ENCODE results near the gene TMEM63C. TPM values are rescaled to one million over a fixed set of nuclear protein-coding genes. Genes with fewer than 3 reads are reported as not detected.

The TMEM63C gene
- total and polyA plus RNA-seq, 2 donors from 2014 or later = 0.84 to 1.9 TPM

- no peak overlapping the region for H3K4me3 ChIP-seq (ENCODE audit: low read length in 3 of 3)
- TF ChIP-seq CTCF (IDR thresholded peaks at IDR 0.05; ENCODE audit: borderline replicate concordance, extremely low read depth, insufficient read depth) = no peak
- intact Hi-C loops (cut with DNase I) = no loop called here
- no peak overlapping the region for H3K9ac ChIP-seq (ENCODE audit: low read length in 3 of 3)
- H3K4me1 ChIP-seq (ENCODE audit: control insufficient read depth in 2 of 3, insufficient read depth in 2 of 3, low read depth in 1 of 3, low read length in 3 of 3) = peaks cover 0 to 2% (median 0%) of the 10 kb centered on the region in 3 donors
- no peak for DNase-seq
- no peak overlapping the region for H3K27ac ChIP-seq (ENCODE audit: low read depth in 2 of 2, low read length in 2 of 2)
- FAIRE-seq = no peak
- H3K36me3 ChIP-seq (ENCODE audit: control insufficient read depth in 2 of 3, insufficient read depth in 3 of 3, low read length in 3 of 3) = peaks cover 0 to 16% (median 13%) of the 10 kb centered on the region in 3 donors
- no peaks in the 10 kb centered on the region for H3K9me3 ChIP-seq (ENCODE audit: control insufficient read depth in 2 of 3, insufficient read depth in 1 of 3, low read length in 3 of 3)
- H3K27me3 ChIP-seq (ENCODE audit: control insufficient read depth, insufficient read depth, low read length) = no peaks in the 10 kb centered on the region
Measured at GRCh38 chr14:77303417-77304156, 122.0 kb downstream of the TMEM63C start.

GRCh38 chr14:77305696-77306095 lies 124.1 kb downstream of the TMEM63C start:
- DNase-seq = no peak
- no peak overlapping the region for H3K4me3 ChIP-seq (ENCODE audit: low read length in 3 of 3)
- H3K27ac ChIP-seq (ENCODE audit: low read depth in 2 of 2, low read length in 2 of 2) = no peak overlapping the region
- H3K9me3 ChIP-seq (ENCODE audit: control insufficient read depth in 2 of 3, insufficient read depth in 1 of 3, low read length in 3 of 3) = no peaks in the 10 kb centered on the region
- TF ChIP-seq CTCF (IDR thresholded peaks at IDR 0.05; ENCODE audit: borderline replicate concordance, extremely low read depth, insufficient read depth) = no peak
- peaks cover 0 to 18% (median 6%) of the 10 kb centered on the region in 3 donors for H3K36me3 ChIP-seq (ENCODE audit: control insufficient read depth in 2 of 3, insufficient read depth in 3 of 3, low read length in 3 of 3)
- FAIRE-seq = no peak
- H3K9ac ChIP-seq (ENCODE audit: low read length in 3 of 3) = no peak overlapping the region
- H3K27me3 ChIP-seq (ENCODE audit: control insufficient read depth, insufficient read depth, low read length) = no peaks in the 10 kb centered on the region
- intact Hi-C loops (cut with DNase I) = no loop called here
- H3K4me1 ChIP-seq (ENCODE audit: control insufficient read depth in 2 of 3, insufficient read depth in 2 of 3, low read depth in 1 of 3, low read length in 3 of 3) = peaks cover 0 to 2% (median 0%) of the 10 kb centered on the region in 3 donors

DNA sequence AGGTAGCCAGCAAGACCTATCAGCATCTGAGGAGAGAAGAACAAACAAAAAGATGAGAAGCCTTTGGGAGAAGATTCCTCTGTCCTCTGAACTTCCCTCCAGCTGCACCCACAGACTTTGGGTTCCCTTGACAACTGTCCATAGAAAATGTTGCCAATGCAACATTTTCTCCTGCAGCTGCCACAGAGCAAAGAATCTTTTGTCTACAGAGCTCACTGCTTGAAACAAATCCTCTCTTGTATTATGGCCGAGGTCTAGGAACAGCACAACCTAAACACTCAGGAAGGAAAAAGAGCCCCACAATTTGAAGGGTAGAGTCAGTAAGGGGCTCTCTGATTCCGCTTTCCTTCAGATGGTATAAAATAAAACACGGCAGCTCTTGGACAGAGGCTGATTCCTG lies 124.8 kb downstream of the TMEM63C start:
- Histone ChIP-seq H3K4me1 (ENCODE audit: control insufficient read depth in 2 of 3, insufficient read depth in 2 of 3, low read depth in 1 of 3, low read length in 3 of 3) (no peaks in the 10 kb centered on the region), H3K9ac (ENCODE audit: low read length in 3 of 3) (no peak overlapping the region), H3K27ac (ENCODE audit: low read depth in 2 of 2, low read length in 2 of 2) (no peak overlapping the region), H3K36me3 (ENCODE audit: control insufficient read depth in 2 of 3, insufficient read depth in 3 of 3, low read length in 3 of 3) (peaks cover 0 to 18% (median 6%) of the 10 kb centered on the region in 3 donors), H3K9me3 (ENCODE audit: control insufficient read depth in 2 of 3, insufficient read depth in 1 of 3, low read length in 3 of 3) (no peaks in the 10 kb centered on the region), H3K27me3 (ENCODE audit: control insufficient read depth, insufficient read depth, low read length) (no peaks in the 10 kb centered on the region), H3K4me3 (ENCODE audit: low read length in 3 of 3) (no peak overlapping the region)
- FAIRE-seq = no peak
- no peak for DNase-seq
- intact Hi-C loops (cut with DNase I) = no loop called here
- no peak for TF ChIP-seq CTCF (IDR thresholded peaks at IDR 0.05; ENCODE audit: borderline replicate concordance, extremely low read depth, insufficient read depth)

Measured in kidney (tissue), 14 donors.